OCI-LY3 (cell line): ENCODE measurements around the gene LITAFD.

Source experiments
- H2AFZ ChIP-seq: fragments of 200-600, 300-600 bp; shearing (Covaris generic); 2 replicates; pipeline ENCODE4 v1.6.0; 2014; ENCODE audit warnings: antibody characterized with exemption, low read depth, low read length
- H3K27ac ChIP-seq: fragments of 200-600, 300-600 bp; sonication (generic); 2 replicates; pipeline ENCODE4 v1.5.1; 2014; ENCODE audit warnings: mild to moderate bottlenecking, low read length, moderate library complexity, mixed read lengths
- H3K27me3 ChIP-seq: fragments of 200-600, 300-600 bp; sonication (generic); 2 replicates; pipeline ENCODE4 v1.6.1; 2014; ENCODE audit warnings: low read depth, low read length, mixed read lengths
- H3K36me3 ChIP-seq: fragments of 200-600, 300-600 bp; sonication (generic); replicated peaks from 2 replicates; pipeline ENCODE3; 2014; ENCODE audit warnings: low read depth, low read length, mixed read lengths
- H3K4me1 ChIP-seq: fragments of 300-600, 200-600 bp; sonication (generic); 2 replicates; pipeline ENCODE4 v1.6.1; 2014; ENCODE audit warnings: low read length, mixed read lengths
- H3K4me2 ChIP-seq: fragments of 200-600, 300-600 bp; sonication (generic); 2 replicates; pipeline ENCODE4 v1.6.1; 2014; ENCODE audit warnings: low read length, mixed read lengths
- H3K4me3 ChIP-seq: fragments of 300-600, 200-600 bp; sonication (generic); 2 replicates; pipeline ENCODE4 v1.5.1; 2014; ENCODE audit warnings: antibody characterized with exemption, mild to moderate bottlenecking, low read length, moderate library complexity
- H3K79me2 ChIP-seq: fragments of 300-600, 200-600 bp; shearing (Covaris generic); 2 replicates; pipeline ENCODE4 v1.6.1; 2014; ENCODE audit warnings: mild to moderate bottlenecking, low read length, mixed read lengths
- H3K9ac ChIP-seq: fragments of 300-600, 200-600 bp; shearing (Covaris generic); 2 replicates; pipeline ENCODE4 v1.6.0; 2014; ENCODE audit warnings: mild to moderate bottlenecking, low read length, moderate library complexity
- H3K9me3 ChIP-seq: fragments of 200-600, 300-600 bp; shearing (Covaris generic); 2 replicates; pipeline ENCODE4 v1.6.1; 2014; ENCODE audit warnings: low read length, mixed read lengths; ENCODE audit not compliant: insufficient read depth
- H4K20me1 ChIP-seq: fragments of 200-600, 300-600 bp; sonication (generic); 2 replicates; pipeline ENCODE4 v1.6.1; 2016; ENCODE audit warnings: low read length, mixed read lengths; ENCODE audit not compliant: insufficient read depth
- EZH2phosphoT487 ChIP-seq: fragments of 200-600 bp; shearing (Covaris generic); IDR thresholded peaks from 2 replicates; pipeline ENCODE4 v1.6.1; 2018; ENCODE audit warnings: antibody characterized with exemption, mixed run types, low read depth
- TF ChIP-seq, protein P1 (sequence below): fragments of 200-600, 300-600 bp; sonication (generic); IDR thresholded peaks from 2 replicates; pipeline ENCODE4 v1.5.1; 2014; ENCODE audit warnings: antibody characterized with exemption, low read length, low read depth

LITAFD gene

GRCh38 chr16:8858994-8859912 is 22.9 kb upstream of the LITAFD start:
- peaks cover 55% of the 10 kb centered on the region for H4K20me1 ChIP-seq
- no peak overlapping the region for H3K4me2 ChIP-seq
- TF ChIP-seq, protein P1, sequence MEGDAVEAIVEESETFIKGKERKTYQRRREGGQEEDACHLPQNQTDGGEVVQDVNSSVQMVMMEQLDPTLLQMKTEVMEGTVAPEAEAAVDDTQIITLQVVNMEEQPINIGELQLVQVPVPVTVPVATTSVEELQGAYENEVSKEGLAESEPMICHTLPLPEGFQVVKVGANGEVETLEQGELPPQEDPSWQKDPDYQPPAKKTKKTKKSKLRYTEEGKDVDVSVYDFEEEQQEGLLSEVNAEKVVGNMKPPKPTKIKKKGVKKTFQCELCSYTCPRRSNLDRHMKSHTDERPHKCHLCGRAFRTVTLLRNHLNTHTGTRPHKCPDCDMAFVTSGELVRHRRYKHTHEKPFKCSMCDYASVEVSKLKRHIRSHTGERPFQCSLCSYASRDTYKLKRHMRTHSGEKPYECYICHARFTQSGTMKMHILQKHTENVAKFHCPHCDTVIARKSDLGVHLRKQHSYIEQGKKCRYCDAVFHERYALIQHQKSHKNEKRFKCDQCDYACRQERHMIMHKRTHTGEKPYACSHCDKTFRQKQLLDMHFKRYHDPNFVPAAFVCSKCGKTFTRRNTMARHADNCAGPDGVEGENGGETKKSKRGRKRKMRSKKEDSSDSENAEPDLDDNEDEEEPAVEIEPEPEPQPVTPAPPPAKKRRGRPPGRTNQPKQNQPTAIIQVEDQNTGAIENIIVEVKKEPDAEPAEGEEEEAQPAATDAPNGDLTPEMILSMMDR, result no peak
- no peak for TF ChIP-seq EZH2phosphoT487
- H3K4me1 ChIP-seq, result peaks cover 4% of the 10 kb centered on the region; the same call in 1 of the 2 replicates
- no peak overlapping the region for H3K4me3 ChIP-seq
- peaks cover 40% of the 10 kb centered on the region for H3K79me2 ChIP-seq
- no peak overlapping the region for H2AFZ ChIP-seq
- no peak overlapping the region for H3K27ac ChIP-seq
- no peaks in the 10 kb centered on the region for H3K27me3 ChIP-seq
- H3K9ac ChIP-seq, result no peak overlapping the region
- peaks cover 38% of the 10 kb centered on the region for H3K36me3 ChIP-seq
- no peaks in the 10 kb centered on the region for H3K9me3 ChIP-seq

DNA sequence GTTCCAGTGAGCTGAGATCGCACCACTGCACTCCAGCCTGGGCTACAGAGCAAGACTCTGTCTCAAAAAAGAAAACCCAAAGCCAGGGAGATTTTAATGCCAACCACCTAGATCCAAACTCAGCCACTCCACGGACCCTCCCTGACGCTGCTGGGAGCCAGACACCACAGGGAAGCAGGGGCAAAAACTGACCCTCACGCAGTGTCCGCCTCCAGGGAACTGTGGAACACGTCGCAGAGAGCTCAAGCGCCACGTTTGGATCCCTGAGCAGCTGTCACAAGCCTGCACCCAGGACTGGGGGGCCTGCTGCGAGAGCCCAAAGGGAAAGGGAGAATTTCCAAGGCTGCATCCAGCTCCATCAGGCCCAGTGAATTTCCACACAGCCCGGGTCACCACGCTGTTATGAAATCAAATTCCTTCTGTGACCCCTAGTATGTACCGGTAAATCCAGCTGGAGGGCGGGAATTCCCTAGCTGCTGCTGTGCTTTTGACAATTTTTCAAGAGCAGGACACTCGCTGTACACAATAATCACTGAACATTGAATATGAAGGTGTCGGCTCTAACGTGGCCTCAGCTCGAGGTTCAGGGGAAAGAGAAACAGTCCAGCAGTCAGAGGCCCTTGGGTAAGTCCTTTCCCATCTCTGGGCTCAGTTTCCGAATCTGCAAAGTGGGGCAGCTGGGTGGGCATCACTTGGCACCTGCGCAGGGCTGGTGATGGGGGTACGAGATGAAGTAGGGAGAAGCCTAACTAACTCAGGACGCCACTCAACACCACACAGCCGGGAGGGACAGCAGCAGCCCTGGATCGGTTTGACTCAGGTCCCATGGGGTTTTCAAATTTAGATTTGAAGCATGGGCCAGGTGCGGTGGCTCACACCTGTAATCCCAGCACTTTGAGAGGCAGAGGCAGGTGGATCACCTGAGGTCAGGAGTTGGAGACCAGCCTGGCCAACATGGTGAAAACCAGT is 22.0 kb upstream of the LITAFD start:
- H3K4me2 ChIP-seq, result no peak overlapping the region
- peaks cover 29% of the 10 kb centered on the region for H3K36me3 ChIP-seq
- no peak overlapping the region for H2AFZ ChIP-seq
- H4K20me1 ChIP-seq, result peaks cover 61% of the 10 kb centered on the region
- H3K4me3 ChIP-seq, result no peak overlapping the region
- H3K4me1 ChIP-seq, result peaks cover 4% of the 10 kb centered on the region; the same call in 1 of the 2 replicates
- no peaks in the 10 kb centered on the region for H3K9me3 ChIP-seq
- no peak overlapping the region for H3K27ac ChIP-seq
- H3K79me2 ChIP-seq, result peaks cover 48% of the 10 kb centered on the region
- H3K9ac ChIP-seq, result no peak overlapping the region
- no peaks in the 10 kb centered on the region for H3K27me3 ChIP-seq
- TF ChIP-seq, protein P1, result no peak
- TF ChIP-seq EZH2phosphoT487, result no peak

- Histone ChIP-seq H3K36me3 (peaks cover 20% of the 10 kb centered on the region), H2AFZ (no peak overlapping the region), H3K27ac (no peak overlapping the region), H3K4me2 (no peak overlapping the region), H3K9ac (no peak overlapping the region), H4K20me1 (peaks cover 73% of the 10 kb centered on the region), H3K79me2 (peaks cover 60% of the 10 kb centered on the region), H3K4me1 (peaks cover 4% of the 10 kb centered on the region; the same call in 1 of the 2 replicates), H3K27me3 (no peaks in the 10 kb centered on the region), H3K9me3 (no peaks in the 10 kb centered on the region), H3K4me3 (no peak overlapping the region)
- TF ChIP-seq EZH2phosphoT487, result no peak
- TF ChIP-seq, protein P1, result no peak
These were observed 20.4 kb upstream of the LITAFD start for GRCh38 chr16:8861563-8862308.
